Stimulated activated CD4-positive, alpha-beta T cell treated with anti-CD3 and anti-CD28 coated beads, TNF-alpha, amount 100 ng/mL, for 1 hour (primary cell): ENCODE results near the gene ECE2.

Experiments
- DNase-seq, 3 donors: peaks; one replicate each; pipeline ENCODE4 v3.0.0-alpha.2; 2020; ENCODE audit warnings: low read depth in 3 of 3, low spot score in 1 of 3

The ECE2 gene

GRCh38 chr3:184240384-184241140, 35.3 kb upstream of the ECE2 start:
- no peak for DNase-seq

GRCh38 chr3:184241141-184241446, 34.7 kb upstream of the ECE2 start:
- no peak for DNase-seq

GRCh38 chr3:184241447-184242296, 34.1 kb upstream of the ECE2 start:
- no peak for DNase-seq

GRCh38 chr3:184242297-184242685, 33.5 kb upstream of the ECE2 start:
- DNase-seq: no peak

GRCh38 chr3:184248454-184249411, 27.1 kb upstream of the ECE2 start, which contains the start of gene ALG3:
ALG3 (minus strand) TSS chr3:184248962; CDS start chr3:184248940, 22 bp downstream.
- DNase-seq: peak; percentile 65 to 84 (median 77)

GRCh38 chr3:184249412-184250166, 26.2 kb upstream of the ECE2 start, which contains the start of gene EEF1AKMT4:
EEF1AKMT4 (plus strand) TSS chr3:184249672; CDS start chr3:184249695, 23 bp downstream.
- peak; percentile 87 to 90 (median 88) for DNase-seq

GRCh38 chr3:184250167-184250828, 25.5 kb upstream of the ECE2 start:
- peak; percentile 67 to 82 (median 72) for DNase-seq

GRCh38 chr3:184255291-184256039, 20.4 kb upstream of the ECE2 start:
- DNase-seq: no peak

GRCh38 chr3:184257083-184257915, 18.5 kb upstream of the ECE2 start:
- DNase-seq: no peak

- DNase-seq: no peak
Observed at GRCh38 chr3:184258926-184259325, 16.9 kb upstream of the ECE2 start.

GRCh38 chr3:184259396-184259877, 16.4 kb upstream of the ECE2 start:
- DNase-seq: no peak

- DNase-seq: no peak
Observed at GRCh38 chr3:184259878-184260723, 15.7 kb upstream of the ECE2 start.

GRCh38 chr3:184260724-184261269, 15.0 kb upstream of the ECE2 start:
- DNase-seq: no peak

- DNase-seq: no peak
Observed at GRCh38 chr3:184261270-184261853, 14.5 kb upstream of the ECE2 start, which contains the start of gene CAMK2N2. CAMK2N2 (minus strand) TSS chr3:184261553; CDS start chr3:184261285, 268 bp downstream.

GRCh38 chr3:184261854-184262763, 13.7 kb upstream of the ECE2 start:
- DNase-seq: no peak
